ENCODE measurements around the gene MYH10.

Gene MYH10

GRCh38 chr17:8436169-8436843, 194.2 kb downstream of the MYH10 start:
- Histone ChIP-seq H3K9ac (ENCODE audit: low read length) (peak overlapping the region; percentile 99), H3F3A (ENCODE audit: insufficient read depth, low read length) (peaks cover 3% of the 10 kb centered on the region; the same call in 1 of the 2 replicates), H4K20me1 (ENCODE audit: insufficient read depth, low read length) (0 out of 2 replicates have a peak, but pooled peaks cover 6% of the 10 kb centered on the region), H3K79me2 (ENCODE audit: low read length) (peaks cover 54% of the 10 kb centered on the region), H3K9me3 (replicated peaks; ENCODE audit: insufficient read depth, low read length) (no peaks in the 10 kb centered on the region), H3K27ac (ENCODE audit: low read length) (peak overlapping the region; percentile 96), H3K36me3 (replicated peaks; ENCODE audit: insufficient read depth, low read length) (no peaks in the 10 kb centered on the region; the same call in 1 of the 2 replicates), H3K27me3 (replicated peaks; ENCODE audit: insufficient read depth, low read length) (no peaks in the 10 kb centered on the region), H2AFZ (ENCODE audit: low read length) (peak overlapping the region; percentile 20), H3K4me1 (ENCODE audit: low read length) (peaks cover 4% of the 10 kb centered on the region; the same call in 1 of the 2 replicates), H3K4me2 (ENCODE audit: low read depth, low read length) (peak overlapping the region; percentile 69), H3K9me2 (replicated peaks; ENCODE audit: insufficient read depth, low read length) (no peaks in the 10 kb centered on the region), H3K4me3 (ENCODE audit: low read length) (peak overlapping the region; percentile 84)
- TF ChIP-seq EZH2phosphoT487 (IDR thresholded peaks at IDR 0.05; ENCODE audit: low read length) (no peak), EZH2 (optimal IDR thresholded peaks at IDR 0.05; ENCODE audit: low read depth, low read length) (no peak)
- TF ChIP-seq, protein P1, sequence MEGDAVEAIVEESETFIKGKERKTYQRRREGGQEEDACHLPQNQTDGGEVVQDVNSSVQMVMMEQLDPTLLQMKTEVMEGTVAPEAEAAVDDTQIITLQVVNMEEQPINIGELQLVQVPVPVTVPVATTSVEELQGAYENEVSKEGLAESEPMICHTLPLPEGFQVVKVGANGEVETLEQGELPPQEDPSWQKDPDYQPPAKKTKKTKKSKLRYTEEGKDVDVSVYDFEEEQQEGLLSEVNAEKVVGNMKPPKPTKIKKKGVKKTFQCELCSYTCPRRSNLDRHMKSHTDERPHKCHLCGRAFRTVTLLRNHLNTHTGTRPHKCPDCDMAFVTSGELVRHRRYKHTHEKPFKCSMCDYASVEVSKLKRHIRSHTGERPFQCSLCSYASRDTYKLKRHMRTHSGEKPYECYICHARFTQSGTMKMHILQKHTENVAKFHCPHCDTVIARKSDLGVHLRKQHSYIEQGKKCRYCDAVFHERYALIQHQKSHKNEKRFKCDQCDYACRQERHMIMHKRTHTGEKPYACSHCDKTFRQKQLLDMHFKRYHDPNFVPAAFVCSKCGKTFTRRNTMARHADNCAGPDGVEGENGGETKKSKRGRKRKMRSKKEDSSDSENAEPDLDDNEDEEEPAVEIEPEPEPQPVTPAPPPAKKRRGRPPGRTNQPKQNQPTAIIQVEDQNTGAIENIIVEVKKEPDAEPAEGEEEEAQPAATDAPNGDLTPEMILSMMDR (IDR thresholded peaks at IDR 0.05; ENCODE audit: low read length) = no peak
- peak; percentile 46 for DNase-seq

DNA sequence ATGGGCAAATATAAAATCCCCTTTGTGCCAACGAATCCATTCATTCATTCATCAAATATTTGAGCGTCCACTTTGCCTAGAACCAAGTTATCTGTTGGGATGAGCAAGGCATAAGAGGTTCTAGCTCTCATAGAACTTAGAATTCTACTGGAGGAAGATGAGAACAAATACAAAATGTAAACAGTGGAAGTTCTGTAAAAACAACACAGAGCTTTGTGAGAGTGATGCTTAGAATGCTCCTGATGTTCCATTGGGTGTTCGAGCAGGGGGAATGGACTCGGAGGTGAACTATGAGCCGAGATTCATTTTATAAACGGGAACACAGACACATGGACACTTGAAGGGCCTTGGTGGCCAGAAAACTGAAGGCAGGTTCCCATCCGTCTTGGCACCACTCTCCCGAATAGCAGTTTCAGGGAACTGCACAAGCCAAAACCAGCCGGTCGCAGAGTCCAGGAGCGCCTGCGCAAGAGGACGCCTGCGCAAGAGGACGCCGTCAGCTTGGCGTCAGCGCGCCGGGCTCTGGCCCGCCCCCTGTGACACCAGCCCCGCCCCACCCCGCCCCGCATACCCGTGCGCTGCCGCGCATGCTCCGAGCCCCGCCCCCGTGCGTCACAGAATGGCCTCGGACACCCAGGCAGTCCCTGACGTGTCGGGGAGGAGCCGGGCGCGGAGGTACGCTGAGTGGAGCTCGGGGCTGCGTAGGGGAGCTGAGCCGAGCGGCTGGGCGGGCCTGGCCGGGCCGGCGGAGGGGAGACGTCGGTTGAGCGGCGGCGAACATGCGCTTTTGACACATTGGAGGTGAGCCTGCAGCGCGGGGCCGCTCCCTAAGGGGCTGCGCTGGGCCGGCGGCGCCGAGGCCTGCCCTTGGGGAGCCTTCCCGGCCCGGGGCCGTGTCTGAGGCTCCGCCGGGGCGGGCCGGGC, 195.0 kb downstream of the MYH10 start, which contains the start of gene NDEL1:
Gene NDEL1 (plus strand): TSS at position 640 of the 924 bp plus-strand sequence. CDS start 8,388 bp downstream, outside the sequence.
- Histone ChIP-seq H3K9me3 (replicated peaks; ENCODE audit: insufficient read depth, low read length) (no peaks in the 10 kb centered on the region), H3K27ac (ENCODE audit: low read length) (peak within 1 kb of the TSS; percentile 96), H3K79me2 (ENCODE audit: low read length) (peaks cover 46% of the 10 kb centered on the region), H3K27me3 (replicated peaks; ENCODE audit: insufficient read depth, low read length) (no peaks in the 10 kb centered on the region), H3F3A (ENCODE audit: insufficient read depth, low read length) (peaks cover 3% of the 10 kb centered on the region; the same call in 1 of the 2 replicates), H3K4me3 (ENCODE audit: low read length) (peak within 1 kb of the TSS; percentile 84), H3K9ac (ENCODE audit: low read length) (peak within 1 kb of the TSS; percentile 99), H4K20me1 (ENCODE audit: insufficient read depth, low read length) (no peaks in the 10 kb centered on the region), H3K9me2 (replicated peaks; ENCODE audit: insufficient read depth, low read length) (no peaks in the 10 kb centered on the region), H2AFZ (ENCODE audit: low read length) (peak within 1 kb of the TSS; percentile 73), H3K4me1 (ENCODE audit: low read length) (peaks cover 4% of the 10 kb centered on the region; the same call in 1 of the 2 replicates), H3K4me2 (ENCODE audit: low read depth, low read length) (peak within 1 kb of the TSS; percentile 69), H3K36me3 (replicated peaks; ENCODE audit: insufficient read depth, low read length) (no peaks in the 10 kb centered on the region; the same call in 1 of the 2 replicates)
- TF ChIP-seq EZH2 (optimal IDR thresholded peaks at IDR 0.05; ENCODE audit: low read depth, low read length) (no peak), EZH2phosphoT487 (IDR thresholded peaks at IDR 0.05; ENCODE audit: low read length) (no peak)
- TF ChIP-seq, protein P1 (IDR thresholded peaks at IDR 0.05; ENCODE audit: low read length) = no peak
- peak; percentile 99 for DNase-seq

DNA sequence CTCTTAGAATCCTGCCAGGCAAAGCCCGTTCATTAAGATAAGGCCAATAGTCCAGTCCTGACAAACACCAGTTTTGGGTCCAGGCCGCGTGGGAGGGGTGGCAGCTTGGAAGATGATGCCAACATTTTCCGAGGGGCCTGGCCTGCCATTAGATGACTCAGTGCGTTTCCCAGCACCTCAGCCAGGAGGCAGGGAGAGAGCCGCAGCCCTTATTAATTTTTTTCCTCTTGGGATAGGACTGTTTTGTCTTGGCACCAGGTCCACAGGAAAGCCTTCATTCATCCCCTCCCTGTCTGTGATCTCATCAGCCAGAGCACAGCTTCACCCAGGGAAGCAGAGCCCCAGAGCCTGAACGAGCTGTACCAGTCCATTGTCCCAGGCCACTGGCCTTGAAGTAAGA, 199.6 kb downstream of the MYH10 start:
- no peaks in the 10 kb centered on the region for H3K27me3 ChIP-seq (replicated peaks; ENCODE audit: insufficient read depth, low read length)
- TF ChIP-seq EZH2phosphoT487 (IDR thresholded peaks at IDR 0.05; ENCODE audit: low read length) (no peak), EZH2 (optimal IDR thresholded peaks at IDR 0.05; ENCODE audit: low read depth, low read length) (no peak)
- TF ChIP-seq, protein P1 (IDR thresholded peaks at IDR 0.05; ENCODE audit: low read length) = no peak
- no peaks in the 10 kb centered on the region for H3K9me3 ChIP-seq (replicated peaks; ENCODE audit: insufficient read depth, low read length)
- no peak overlapping the region for H3K4me2 ChIP-seq (ENCODE audit: low read depth, low read length)
- no peaks in the 10 kb centered on the region for H3K36me3 ChIP-seq (replicated peaks; ENCODE audit: insufficient read depth, low read length)
- no peak overlapping the region for H2AFZ ChIP-seq (ENCODE audit: low read length)
- H3K9me2 ChIP-seq (replicated peaks; ENCODE audit: insufficient read depth, low read length) = no peaks in the 10 kb centered on the region
- no peak for DNase-seq
- H3K4me1 ChIP-seq (ENCODE audit: low read length) = peaks cover 5% of the 10 kb centered on the region; the same call in 1 of the 2 replicates
- no peaks in the 10 kb centered on the region for H4K20me1 ChIP-seq (ENCODE audit: insufficient read depth, low read length)
- H3K9ac ChIP-seq (ENCODE audit: low read length) = no peak overlapping the region
- H3K79me2 ChIP-seq (ENCODE audit: low read length) = peaks cover under 1% of the 10 kb centered on the region
- H3K4me3 ChIP-seq (ENCODE audit: low read length) = no peak overlapping the region
- no peaks in the 10 kb centered on the region for H3F3A ChIP-seq (ENCODE audit: insufficient read depth, low read length)
- no peak overlapping the region for H3K27ac ChIP-seq (ENCODE audit: low read length)

All from MM.1S (cell line).